Tibial nerve (tissue), 4 donors: ENCODE measurements around the gene SIN3A. TPM values are rescaled to one million over a fixed set of nuclear protein-coding genes. Genes with fewer than 3 reads are reported as not detected.

ENCODE experiments used
- DNase-seq, 2 donors: peaks; one replicate each; pipeline ENCODE4 v3.0.0-alpha.2; 2019; ENCODE audit warnings: low spot score in 2 of 2
- H3K27ac ChIP-seq, 4 donors: fragments of 200-600 bp; sonication (generic) in 3 of 4; one replicate each; pipeline ENCODE4 v1.5.1; 2017 to 2019; ENCODE audit warnings: mild to moderate bottlenecking in 1 of 4
- H3K27me3 ChIP-seq, 2 donors: fragments of 200-600 bp; sonication (generic) in 1 of 2; one replicate each; pipeline versions ENCODE4 v1.5.1 to v1.6.0; 2017 to 2019
- H3K36me3 ChIP-seq, 3 donors: fragments of 200-600 bp; sonication (generic); one replicate each; pipeline ENCODE4 v1.5.1; 2018 to 2019
- H3K4me1 ChIP-seq, 4 donors: fragments of 200-600 bp; sonication (generic) in 3 of 4; one replicate each; pipeline ENCODE4 v1.5.1; 2017 to 2019
- H3K4me3 ChIP-seq, 4 donors: fragments of 200-600 bp; sonication (generic) in 3 of 4; one replicate each; pipeline ENCODE4 v1.5.1; 2017 to 2019; ENCODE audit warnings: mild to moderate bottlenecking in 1 of 4, moderate library complexity in 1 of 4
- H3K9me3 ChIP-seq, 4 donors: fragments of 200-600 bp; sonication (generic) in 3 of 4; one replicate each; pipeline ENCODE4 v1.5.1; 2017 to 2019
- CTCF ChIP-seq, 5 experiments: fragments of 200-600 bp in 3 of 5; fragments of 450-650 bp in 2 of 5; sonication (generic) in 3 of 5; IDR thresholded peaks; one replicate each; pipeline ENCODE4 v1.5.1; 2016 to 2019; ENCODE audit warnings: antibody characterized with exemption in 5 of 5, mild to moderate bottlenecking in 3 of 5, moderate library complexity in 2 of 5
- EP300 ChIP-seq, 2 donors: sonication (generic); formaldehyde crosslinking; IDR thresholded peaks; one replicate each; pipeline ENCODE4 v1.6.1; 2017; ENCODE audit warnings: antibody characterized with exemption in 2 of 2, mild to moderate bottlenecking in 1 of 2
- POLR2A ChIP-seq, 2 donors: fragments of 450-650 bp; IDR thresholded peaks; one replicate each; pipeline ENCODE4 v1.6.1; 2017; ENCODE audit warnings: antibody characterized with exemption in 2 of 2, mild to moderate bottlenecking in 2 of 2, moderate library complexity in 2 of 2
- WGBS, 2 donors: methylation state at CpG; one replicate each; pipeline ENCODE4 v1.1.5; 2018; 5-methylcytosine and 5-hydroxymethylcytosine counted together
- total RNA-seq, 4 donors: library from RNA; depleted of rRNA; stranded (reverse); fragments of >200 nt; gene quantifications; one replicate each; pipeline ENCODE4 v1.1.0, GENCODE V29; 2016

The SIN3A gene
- total RNA-seq, 4 donors from 2014 or later = 40.2 to 59.4 (median 43.1) TPM

- no peaks in the 10 kb centered on the region for H3K9me3 ChIP-seq
- no peaks in the 10 kb centered on the region for H3K27me3 ChIP-seq
- no peak overlapping the region for H3K4me3 ChIP-seq
- peaks cover 0 to 82% (median 0%) of the 10 kb centered on the region in 3 donors for H3K36me3 ChIP-seq
- H3K4me1 ChIP-seq = no peaks in the 10 kb centered on the region
- DNase-seq = no peak
- 90 to 99% methylated on average over 5 of the region's 5 CpGs for WGBS, 2 donors
- H3K27ac ChIP-seq = no peak overlapping the region
- TF ChIP-seq CTCF (IDR thresholded peaks at IDR 0.05) (no peak), POLR2A (IDR thresholded peaks at IDR 0.05) (no peak), EP300 (IDR thresholded peaks at IDR 0.05) (no peak)
These were observed 28.9 kb downstream of the SIN3A start for GRCh38 chr15:75422554-75422953.

GRCh38 chr15:75420698-75421097, 30.8 kb downstream of the SIN3A start:
- Histone ChIP-seq H3K27me3 (no peaks in the 10 kb centered on the region), H3K36me3 (peaks cover 0 to 67% (median 0%) of the 10 kb centered on the region in 3 donors), H3K27ac (no peak overlapping the region), H3K4me3 (no peak overlapping the region), H3K9me3 (no peaks in the 10 kb centered on the region), H3K4me1 (no peaks in the 10 kb centered on the region)
- TF ChIP-seq EP300 (IDR thresholded peaks at IDR 0.05) = no peak
- no peak for TF ChIP-seq POLR2A (IDR thresholded peaks at IDR 0.05)
- TF ChIP-seq CTCF (IDR thresholded peaks at IDR 0.05) = no peak
- DNase-seq = no peak

DNA sequence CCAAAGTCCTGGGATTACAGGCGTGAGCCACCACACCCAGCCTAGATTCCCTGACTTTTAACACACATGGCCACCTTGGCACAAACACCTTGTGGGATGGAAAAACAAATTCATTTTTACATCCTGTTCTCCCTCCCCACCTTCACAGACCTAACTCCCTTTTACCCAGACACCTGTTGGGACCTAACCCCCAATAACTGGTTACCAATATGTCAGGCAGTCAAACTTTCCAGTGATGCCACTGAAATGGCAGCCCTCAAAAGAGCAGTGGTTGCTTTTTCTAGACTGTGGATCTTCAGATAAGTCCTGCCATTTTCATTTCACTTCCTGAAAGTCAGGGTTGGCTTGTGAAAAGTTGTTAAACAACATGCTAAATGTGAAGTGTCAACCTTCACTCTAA, 34.9 kb downstream of the SIN3A start:
- Histone ChIP-seq H3K27me3 (no peaks in the 10 kb centered on the region), H3K27ac (no peak overlapping the region), H3K4me3 (no peak overlapping the region), H3K36me3 (peaks cover 0 to 67% (median 4%) of the 10 kb centered on the region in 3 donors), H3K9me3 (no peaks in the 10 kb centered on the region), H3K4me1 (no peaks in the 10 kb centered on the region)
- 87 to 94% methylated on average over 1 of the region's 1 CpG for WGBS, 2 donors
- no peak for DNase-seq
- TF ChIP-seq CTCF (IDR thresholded peaks at IDR 0.05) = no peak
- TF ChIP-seq EP300 (IDR thresholded peaks at IDR 0.05) = no peak
- TF ChIP-seq POLR2A (IDR thresholded peaks at IDR 0.05) = no peak

DNA sequence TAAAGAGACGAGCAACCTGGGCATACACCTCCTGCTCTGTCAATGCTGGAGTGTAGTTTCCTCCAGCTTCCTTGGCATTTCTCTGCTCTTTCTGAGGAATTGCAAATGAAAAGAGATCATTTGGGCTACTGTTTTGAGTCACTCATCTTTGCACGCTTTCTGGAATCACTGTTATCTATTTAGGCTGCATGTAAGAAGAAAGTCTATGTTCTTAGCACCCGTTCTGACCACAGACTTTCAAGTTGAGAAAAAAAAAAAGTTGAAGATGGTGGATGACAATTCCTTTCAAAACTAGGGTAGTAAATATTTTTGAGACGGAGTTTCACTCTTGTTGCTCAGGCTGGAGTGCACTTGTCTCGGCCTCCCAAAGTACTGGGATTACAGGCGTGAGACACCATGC, 41.3 kb downstream of the SIN3A start:
- H3K27me3 ChIP-seq = no peaks in the 10 kb centered on the region
- H3K36me3 ChIP-seq = peaks cover 8 to 90% (median 23%) of the 10 kb centered on the region in 3 donors
- no peaks in the 10 kb centered on the region for H3K4me1 ChIP-seq
- no peak overlapping the region for H3K4me3 ChIP-seq
- H3K27ac ChIP-seq = no peak overlapping the region
- no peaks in the 10 kb centered on the region for H3K9me3 ChIP-seq
- TF ChIP-seq CTCF (IDR thresholded peaks at IDR 0.05) (no peak), EP300 (IDR thresholded peaks at IDR 0.05) (no peak), POLR2A (IDR thresholded peaks at IDR 0.05) (no peak)
- no peak for DNase-seq
- WGBS, 2 donors = 87 to 90% methylated on average over 6 of the region's 6 CpGs

DNA sequence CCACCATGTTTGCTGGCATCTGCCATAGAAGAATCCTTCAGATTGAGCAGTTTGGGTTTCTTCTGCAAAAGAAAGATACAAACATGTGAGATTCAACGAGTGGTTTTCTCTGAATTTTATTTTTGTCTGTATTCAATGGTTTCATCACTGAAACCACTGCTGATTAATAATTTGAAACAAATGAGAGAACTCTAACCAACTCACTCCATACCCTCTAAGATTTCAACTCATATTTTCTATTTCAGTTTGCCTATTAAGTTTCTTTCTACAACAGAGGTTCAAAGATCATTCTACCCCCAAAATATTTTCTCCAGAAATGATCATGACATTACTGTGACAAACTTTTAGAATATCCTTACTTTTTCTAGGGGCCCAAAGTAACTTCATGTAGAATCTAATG, 44.4 kb downstream of the SIN3A start:
- 84 to 94% methylated on average over 1 of the region's 1 CpG for WGBS, 2 donors
- H3K4me3 ChIP-seq = no peak overlapping the region
- no peaks in the 10 kb centered on the region for H3K9me3 ChIP-seq
- no peaks in the 10 kb centered on the region for H3K27me3 ChIP-seq
- H3K27ac ChIP-seq = no peak overlapping the region
- TF ChIP-seq POLR2A (IDR thresholded peaks at IDR 0.05) = no peak
- no peak for TF ChIP-seq CTCF (IDR thresholded peaks at IDR 0.05)
- TF ChIP-seq EP300 (IDR thresholded peaks at IDR 0.05) = no peak
- H3K4me1 ChIP-seq = no peaks in the 10 kb centered on the region
- DNase-seq = no peak
- peaks cover 8 to 98% (median 29%) of the 10 kb centered on the region in 3 donors for H3K36me3 ChIP-seq
